Upper lobe of left lung (tissue), 6 donors: ENCODE measurements around the gene PIM1. TPM values are rescaled to one million over a fixed set of nuclear protein-coding genes. Genes with fewer than 3 reads are reported as not detected.

ENCODE experiments used
- ATAC-seq, 2 donors: fragments of 200-7000 bp; cut with Tn5 transposase; one replicate each; pipeline ENCODE4 v1.9.1; 2022; ENCODE audit warnings: mild to moderate bottlenecking in 2 of 2, moderate library complexity in 2 of 2; ENCODE audit not compliant: low FRiP score in 2 of 2
- DNase-seq, 2 donors: peaks; one replicate each; pipeline ENCODE4 v3.0.0-alpha.2; 2019 to 2020
- H3K27ac ChIP-seq, 4 donors: fragments of 200-600 bp; sonication (generic); one replicate each; pipeline ENCODE4 v1.5.1; 2016 to 2019
- H3K27me3 ChIP-seq, 4 donors: fragments of 200-600 bp; sonication (generic); one replicate each; pipeline ENCODE4 v1.5.1; 2017 to 2019
- H3K36me3 ChIP-seq, 4 donors: fragments of 200-600 bp; sonication (generic); one replicate each; pipeline ENCODE4 v1.5.1; 2016 to 2019
- H3K4me1 ChIP-seq, 4 donors: fragments of 200-600 bp; sonication (generic); one replicate each; pipeline ENCODE4 v1.5.1; 2018 to 2019
- H3K4me3 ChIP-seq, 4 donors: fragments of 200-600 bp; sonication (generic); one replicate each; pipeline ENCODE4 v1.5.1; 2017 to 2019; ENCODE audit warnings: mild to moderate bottlenecking in 2 of 4, moderate library complexity in 1 of 4
- H3K9me3 ChIP-seq, 4 donors: fragments of 200-600 bp; sonication (generic); one replicate each; pipeline ENCODE4 v1.5.1; 2018 to 2019
- EP300 ChIP-seq, 4 donors: sonication (generic); formaldehyde crosslinking; IDR thresholded peaks; one replicate each; pipeline ENCODE4 v1.5.1; 2017; ENCODE audit warnings: antibody characterized with exemption in 4 of 4, control low read depth in 2 of 4
- POLR2A ChIP-seq, 4 donors: fragments of 450-650 bp; IDR thresholded peaks; one replicate each; pipeline ENCODE4 v1.5.1; 2016 to 2017; ENCODE audit warnings: antibody characterized with exemption in 4 of 4, mild to moderate bottlenecking in 2 of 4
- POLR2AphosphoS5 ChIP-seq, 2 donors: sonication (generic); formaldehyde crosslinking; IDR thresholded peaks; one replicate each; pipeline ENCODE4 v1.5.1; 2017; ENCODE audit warnings: antibody characterized with exemption in 2 of 2
- WGBS, 2 donors: methylation state at CpG; one replicate each; pipeline ENCODE4 v1.1.5; 2017 to 2018; 5-methylcytosine and 5-hydroxymethylcytosine counted together
- total RNA-seq, 6 donors: library from RNA; depleted of rRNA in 4 of 6; stranded (reverse); fragments of >200 nt in 4 of 6; gene quantifications; one replicate each; pipeline versions ENCODE4 v1.1.0 to v1.2.1, GENCODE V29; 2016 to 2021
- TF ChIP-seq, protein P1 (sequence below), 6 experiments: fragments of 450-650 bp in 4 of 6; fragments of 200-600 bp in 2 of 6; sonication (generic) in 2 of 6; IDR thresholded peaks; one replicate each; pipeline ENCODE4 v1.5.1; 2016 to 2019; ENCODE audit warnings: antibody characterized with exemption in 6 of 6
- donor health status: DM: no; HTN: no; CAD: no; lungs with moderate emphysema.
- donor health status: DM: no; HTN: yes; CAD: no; lungs with severe emphysema.

PIM1 gene
- total RNA-seq, 6 donors from 2014 or later, result 26.9 to 80.9 (median 36.0) TPM

DNA sequence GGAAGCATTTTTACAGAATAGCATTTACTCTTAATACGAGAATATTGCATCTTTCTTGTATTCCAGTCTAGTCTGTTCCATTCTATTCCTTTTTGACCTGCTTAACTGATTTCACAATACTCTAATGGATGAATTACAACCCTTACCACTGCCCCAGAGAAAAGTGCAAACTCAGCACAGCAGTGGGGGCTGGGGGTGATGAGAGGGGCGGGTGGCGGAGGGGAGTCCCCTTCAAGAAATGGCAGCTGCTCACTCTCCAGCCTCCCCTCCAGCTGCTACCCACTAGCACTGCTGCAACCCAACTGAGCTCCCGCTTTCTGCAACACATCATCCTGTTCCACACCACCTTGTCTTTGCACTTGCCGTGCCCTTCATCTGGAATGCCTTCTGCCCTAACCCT lies 30.1 kb downstream of the PIM1 start:
- no peaks in the 10 kb centered on the region for H3K4me1 ChIP-seq
- no peak overlapping the region for H3K27ac ChIP-seq
- DNase-seq (no peak), ATAC-seq (no peak)
- H3K4me3 ChIP-seq, result no peak overlapping the region
- H3K27me3 ChIP-seq, result no peaks in the 10 kb centered on the region
- TF ChIP-seq, protein P1, sequence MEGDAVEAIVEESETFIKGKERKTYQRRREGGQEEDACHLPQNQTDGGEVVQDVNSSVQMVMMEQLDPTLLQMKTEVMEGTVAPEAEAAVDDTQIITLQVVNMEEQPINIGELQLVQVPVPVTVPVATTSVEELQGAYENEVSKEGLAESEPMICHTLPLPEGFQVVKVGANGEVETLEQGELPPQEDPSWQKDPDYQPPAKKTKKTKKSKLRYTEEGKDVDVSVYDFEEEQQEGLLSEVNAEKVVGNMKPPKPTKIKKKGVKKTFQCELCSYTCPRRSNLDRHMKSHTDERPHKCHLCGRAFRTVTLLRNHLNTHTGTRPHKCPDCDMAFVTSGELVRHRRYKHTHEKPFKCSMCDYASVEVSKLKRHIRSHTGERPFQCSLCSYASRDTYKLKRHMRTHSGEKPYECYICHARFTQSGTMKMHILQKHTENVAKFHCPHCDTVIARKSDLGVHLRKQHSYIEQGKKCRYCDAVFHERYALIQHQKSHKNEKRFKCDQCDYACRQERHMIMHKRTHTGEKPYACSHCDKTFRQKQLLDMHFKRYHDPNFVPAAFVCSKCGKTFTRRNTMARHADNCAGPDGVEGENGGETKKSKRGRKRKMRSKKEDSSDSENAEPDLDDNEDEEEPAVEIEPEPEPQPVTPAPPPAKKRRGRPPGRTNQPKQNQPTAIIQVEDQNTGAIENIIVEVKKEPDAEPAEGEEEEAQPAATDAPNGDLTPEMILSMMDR (IDR thresholded peaks at IDR 0.05), result no peak
- TF ChIP-seq POLR2A (IDR thresholded peaks at IDR 0.05) (no peak), EP300 (IDR thresholded peaks at IDR 0.05) (no peak), POLR2AphosphoS5 (IDR thresholded peaks at IDR 0.05) (no peak)
- WGBS, 2 donors, result 57% methylated on average over 5 of the region's 5 CpGs
- H3K9me3 ChIP-seq, result no peaks in the 10 kb centered on the region
- H3K36me3 ChIP-seq, result no peaks in the 10 kb centered on the region

DNA sequence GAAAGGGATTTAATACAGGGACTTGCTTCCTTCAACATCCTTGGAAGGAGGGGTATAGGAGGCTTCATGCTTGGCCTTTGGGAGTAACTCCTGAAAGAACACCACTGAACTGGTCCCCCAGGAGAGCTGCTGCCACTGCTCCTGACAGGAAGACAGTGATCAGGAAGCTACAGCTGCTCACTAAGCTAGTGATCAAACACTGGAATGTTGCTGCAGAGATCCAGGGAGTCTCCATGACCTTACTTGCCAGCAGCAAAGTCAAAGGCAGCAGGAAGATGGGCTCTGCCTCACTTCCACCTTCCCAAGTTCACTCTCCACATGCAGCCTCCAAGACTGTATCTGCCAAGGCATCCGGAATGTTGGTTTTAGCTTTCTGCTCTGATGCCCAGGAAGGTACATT lies 31.8 kb downstream of the PIM1 start:
- no peaks in the 10 kb centered on the region for H3K36me3 ChIP-seq
- H3K4me3 ChIP-seq, result no peak overlapping the region
- 75 to 95% methylated on average over 1 of the region's 1 CpG for WGBS, 2 donors
- no peaks in the 10 kb centered on the region for H3K27me3 ChIP-seq
- DNase-seq (no peak), ATAC-seq (no peak)
- H3K4me1 ChIP-seq, result peaks cover 0 to 4% (median 1%) of the 10 kb centered on the region in 4 donors
- no peaks in the 10 kb centered on the region for H3K9me3 ChIP-seq
- no peak overlapping the region for H3K27ac ChIP-seq
- TF ChIP-seq EP300 (IDR thresholded peaks at IDR 0.05) (no peak), POLR2A (IDR thresholded peaks at IDR 0.05) (no peak), POLR2AphosphoS5 (IDR thresholded peaks at IDR 0.05) (no peak)
- TF ChIP-seq, protein P1 (IDR thresholded peaks at IDR 0.05), result no peak

DNA sequence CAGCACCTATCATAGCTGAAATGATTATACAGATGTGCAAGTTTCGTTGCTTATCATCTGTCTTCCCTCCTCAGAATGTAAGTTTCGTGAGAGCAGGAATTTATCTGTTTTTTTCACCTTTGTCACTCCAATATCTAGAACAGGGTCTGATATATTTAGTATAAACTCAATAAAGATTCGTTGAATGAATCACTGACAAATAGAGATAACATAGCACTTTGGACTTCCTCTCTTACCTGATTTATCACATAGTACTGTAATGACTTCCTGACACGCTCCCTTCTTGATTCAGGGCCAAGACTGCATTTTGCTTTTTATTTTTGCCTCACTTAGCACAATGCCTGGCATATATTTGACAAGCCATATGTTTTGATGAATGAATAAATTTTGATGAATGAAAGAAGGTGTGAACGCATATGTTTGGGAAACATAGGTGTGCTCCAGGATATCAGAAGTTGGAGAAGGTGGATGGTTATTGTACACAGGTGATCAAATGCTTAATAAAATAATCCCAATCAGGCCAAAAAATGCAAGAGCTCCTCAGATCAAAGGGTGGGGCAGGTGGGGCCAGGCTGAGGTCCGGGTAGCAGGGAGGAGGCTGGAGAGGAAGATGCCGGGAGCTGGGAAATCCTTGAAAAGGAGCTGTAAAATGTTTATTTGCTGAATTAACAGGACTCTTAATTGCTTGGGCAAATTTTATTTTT lies 33.0 kb downstream of the PIM1 start:
- DNase-seq, result no peak
- ATAC-seq, result no peak
- 47 to 62% methylated on average over 7 of the region's 7 CpGs for WGBS, 2 donors
- TF ChIP-seq EP300 (IDR thresholded peaks at IDR 0.05) (no peak), POLR2AphosphoS5 (IDR thresholded peaks at IDR 0.05) (no peak), POLR2A (IDR thresholded peaks at IDR 0.05) (no peak)
- TF ChIP-seq, protein P1 (IDR thresholded peaks at IDR 0.05), result no peak
- H3K9me3 ChIP-seq, result no peaks in the 10 kb centered on the region
- H3K27ac ChIP-seq, result no peak overlapping the region
- peaks cover 0 to 6% (median 5%) of the 10 kb centered on the region in 4 donors for H3K4me1 ChIP-seq
- H3K36me3 ChIP-seq, result no peaks in the 10 kb centered on the region
- H3K27me3 ChIP-seq, result no peaks in the 10 kb centered on the region
- no peak overlapping the region for H3K4me3 ChIP-seq

DNA sequence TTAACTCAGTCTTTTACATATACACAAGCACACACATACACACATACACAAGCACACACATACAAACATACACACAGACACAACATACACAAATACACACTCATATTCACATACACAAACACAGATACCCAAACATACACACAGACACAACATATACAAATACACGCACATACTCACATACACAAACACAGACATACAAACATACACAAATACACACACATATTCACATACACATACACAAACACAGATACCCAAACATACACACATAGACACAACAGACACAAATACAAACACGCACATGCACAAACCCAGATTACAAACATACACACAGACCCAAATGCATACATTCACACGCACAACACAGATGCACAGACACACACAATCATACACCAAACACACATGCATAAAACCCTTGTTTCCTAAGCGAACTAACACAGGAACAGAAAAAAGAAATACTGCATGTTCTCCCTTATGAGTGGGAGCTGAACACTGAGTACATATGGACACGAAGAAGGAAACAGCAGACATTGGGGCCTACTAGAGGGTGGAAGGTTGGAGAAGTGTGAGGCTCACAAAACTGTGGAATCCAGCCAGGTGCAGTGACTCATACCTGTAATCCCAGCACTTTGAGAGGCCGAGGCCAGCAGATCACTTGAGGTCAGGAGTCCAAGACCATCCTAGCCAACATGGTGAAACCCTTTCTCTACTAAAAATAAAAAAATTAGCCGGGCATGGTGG lies 34.2 kb downstream of the PIM1 start:
- Histone ChIP-seq H3K27me3 (no peaks in the 10 kb centered on the region), H3K4me3 (no peak overlapping the region), H3K27ac (no peak overlapping the region), H3K4me1 (peaks cover 0 to 8% (median 6%) of the 10 kb centered on the region in 4 donors), H3K36me3 (no peaks in the 10 kb centered on the region), H3K9me3 (no peaks in the 10 kb centered on the region)
- no peak for TF ChIP-seq EP300 (IDR thresholded peaks at IDR 0.05)
- no peak for TF ChIP-seq POLR2A (IDR thresholded peaks at IDR 0.05)
- TF ChIP-seq, protein P1 (IDR thresholded peaks at IDR 0.05), result no peak
- TF ChIP-seq POLR2AphosphoS5 (IDR thresholded peaks at IDR 0.05), result no peak
- ATAC-seq (no peak), DNase-seq (peak in 1 of 2 donors; percentile 84)
- 73 to 82% methylated on average over 7 of the region's 7 CpGs for WGBS, 2 donors
